GM10266 (cell line): ENCODE results near the gene CDH8.

Experiments
- DNase-seq: peaks from one replicate; pipeline ENCODE4 v3.0.0; 2012; ENCODE audit errors: extremely low spot score
- CTCF ChIP-seq: IDR thresholded peaks from 2 replicates; pipeline ENCODE4 v1.5.1; 2012; ENCODE audit warnings: mild to moderate bottlenecking, low read depth; ENCODE audit not compliant: control insufficient read depth, insufficient read depth; ENCODE audit errors: missing control alignments

The CDH8 gene

GRCh38 chr16:62036101-62036801 lies at the start of gene CDH8:
TSS of gene CDH8 (minus strand) at chr16:62036438. CDS start at chr16:62021403, 15,035 bp downstream.
- DNase-seq = no peak
- TF ChIP-seq CTCF = no peak

DNA sequence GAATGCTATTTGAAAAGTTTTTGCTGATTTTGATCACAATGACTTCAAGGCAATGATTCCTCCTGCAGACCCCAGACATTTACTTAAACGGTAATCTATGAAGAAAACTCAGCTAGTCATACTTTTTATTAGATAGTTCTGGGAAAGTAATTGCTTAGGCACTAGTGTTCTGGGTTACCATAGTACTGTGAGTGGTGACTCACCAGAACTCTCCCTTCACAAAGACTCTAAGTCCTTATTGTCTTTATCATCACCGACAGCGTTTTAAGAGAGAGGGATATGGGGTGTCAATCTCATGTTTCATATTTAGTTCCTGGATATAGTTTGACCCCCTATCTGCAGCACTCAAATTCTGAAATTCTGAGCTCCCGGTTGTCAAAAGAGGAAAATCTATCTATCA lies 43.0 kb upstream of the CDH8 start:
- DNase-seq = no peak
- TF ChIP-seq CTCF = no peak

DNA sequence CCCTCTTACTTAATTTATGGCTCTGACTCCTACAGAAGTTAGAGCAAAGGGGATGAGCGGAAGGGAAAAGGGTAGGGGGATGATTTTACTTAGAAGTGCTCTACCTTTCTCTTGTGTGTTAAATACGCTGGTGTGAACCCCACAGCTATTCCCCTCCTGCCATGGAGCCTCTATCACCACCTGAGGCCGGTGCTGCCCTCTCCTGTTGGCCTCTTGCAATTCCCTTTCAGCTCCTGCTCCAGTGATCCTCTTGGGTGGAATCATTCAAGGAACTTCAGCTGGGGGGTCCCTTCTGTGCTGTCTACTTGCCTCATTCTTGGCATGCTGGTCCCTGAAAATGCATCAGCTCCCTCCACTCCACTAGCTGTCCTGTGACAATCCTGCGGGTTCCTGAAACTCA lies 41.8 kb upstream of the CDH8 start:
- no peak for DNase-seq
- peak; percentile 41 for TF ChIP-seq CTCF

GRCh38 chr16:62076886-62077285 lies 40.6 kb upstream of the CDH8 start:
- no peak for DNase-seq
- no peak for TF ChIP-seq CTCF

DNA sequence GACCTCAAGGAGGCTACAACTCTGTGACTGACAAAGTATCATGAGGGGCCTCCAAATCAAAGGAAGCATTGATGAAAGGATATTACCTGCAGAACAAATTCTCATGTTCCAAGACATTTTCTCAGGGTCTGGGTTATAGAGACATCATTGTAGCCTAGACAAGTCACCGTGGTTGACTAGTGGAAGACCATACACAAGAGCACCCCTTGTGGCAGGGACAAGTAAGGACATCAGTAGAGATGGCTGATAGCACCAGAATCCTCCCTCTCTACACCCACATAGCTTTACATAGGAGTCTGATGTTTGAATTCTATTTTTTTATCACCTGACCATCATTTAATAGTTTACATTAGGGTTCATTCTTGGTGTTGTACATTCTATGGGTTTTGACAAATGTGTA lies 32.5 kb upstream of the CDH8 start:
- DNase-seq = no peak
- TF ChIP-seq CTCF = peak; percentile 17

- TF ChIP-seq CTCF = no peak
- no peak for DNase-seq
Observed at GRCh38 chr16:62067981-62068380, 31.7 kb upstream of the CDH8 start.

- TF ChIP-seq CTCF = no peak
Observed at GRCh38 chr16:62067182-62067581, 30.9 kb upstream of the CDH8 start.

More at GRCh38 chr16:62067182-62067581, 30.9 kb upstream of the CDH8 start:
- no peak for DNase-seq
